Spleen (tissue), 11 donors: Measurements from ENCODE around the gene C6orf132. TPM values are rescaled to one million over a fixed set of nuclear protein-coding genes. Genes with fewer than 3 reads are reported as not detected.

ENCODE experiments used
- DNase-seq: peaks from one replicate; pipeline ENCODE4 v3.0.0-alpha.2; 2020
- H3K27ac ChIP-seq, 8 donors: fragments of 200-600 bp; sonication (generic) in 7 of 8; 1 replicate in 4 of 8; 2 replicates in 4 of 8; pipeline versions ENCODE4 v1.5.0 to v1.8.0; 2016 to 2021; ENCODE audit warnings: inconsistent platforms in 4 of 8, mild to moderate bottlenecking in 4 of 8, moderate library complexity in 1 of 8
- H3K27me3 ChIP-seq, 7 donors: fragments of 200-600 bp; sonication (generic) in 6 of 7; replicated peaks in 1 of 7; 1 replicate in 4 of 7; 2 replicates in 3 of 7; pipeline versions ENCODE4 v1.5.0 to v1.8.0; 2016 to 2021; ENCODE audit warnings: inconsistent platforms in 3 of 7, mild to moderate bottlenecking in 1 of 7
- H3K36me3 ChIP-seq, 6 donors: fragments of 200-600 bp; sonication (generic) in 5 of 6; 1 replicate in 4 of 6; 2 replicates in 2 of 6; pipeline versions ENCODE4 v1.5.0 to v1.8.0; 2016 to 2021; ENCODE audit warnings: inconsistent platforms in 2 of 6
- H3K4me1 ChIP-seq, 6 donors: fragments of 200-600 bp; sonication (generic) in 5 of 6; 1 replicate in 3 of 6; 2 replicates in 3 of 6; pipeline versions ENCODE4 v1.5.0 to v1.8.0; 2016 to 2021; ENCODE audit warnings: inconsistent platforms in 3 of 6
- H3K4me3 ChIP-seq, 8 donors: fragments of 200-600 bp; sonication (generic) in 7 of 8; 1 replicate in 4 of 8; 2 replicates in 4 of 8; pipeline versions ENCODE4 v1.5.0 to v1.8.0; 2016 to 2021; ENCODE audit warnings: inconsistent platforms in 4 of 8, mild to moderate bottlenecking in 4 of 8, moderate library complexity in 2 of 8
- H3K9me3 ChIP-seq, 8 donors: fragments of 200-600 bp; sonication (generic) in 7 of 8; 1 replicate in 4 of 8; 2 replicates in 4 of 8; pipeline versions ENCODE4 v1.5.0 to v1.8.0; 2016 to 2021; ENCODE audit warnings: inconsistent platforms in 4 of 8
- POLR2A ChIP-seq, 3 donors: fragments of 450-650 bp; IDR thresholded peaks; one replicate each; pipeline ENCODE4 v1.5.1; 2017; ENCODE audit warnings: antibody characterized with exemption in 3 of 3, mild to moderate bottlenecking in 1 of 3
- POLR2AphosphoS5 ChIP-seq, 3 donors: sonication (generic); formaldehyde crosslinking; IDR thresholded peaks; one replicate each; pipeline ENCODE4 v1.5.1; 2017; ENCODE audit warnings: antibody characterized with exemption in 3 of 3
- WGBS, 5 donors: extraction: QIAGEN DNeasy Blood & Tissue Kit in 3 of 5; methylation state at CpG; one replicate each; pipeline versions ENCODE4 v1.1.5 to v1.1.7; 2013 to 2018; 5-methylcytosine and 5-hydroxymethylcytosine counted together
- intact Hi-C: fragments of 100-400 bp; cut with DNase I; formaldehyde crosslinking; loops from one replicate; pipeline ENCODE4 v1.15.0; 2023; ENCODE audit warnings: low total_unique reads
- polyA plus RNA-seq, 3 donors: library from polyadenylated mRNA; stranded (reverse); fragments of 200-250 nt; gene quantifications; one replicate each; pipeline ENCODE4 v1.2.1, GENCODE V29; 2013
- total RNA-seq, 7 donors: library from RNA; depleted of rRNA in 3 of 7; stranded (reverse); fragments of >200 nt in 3 of 7; fragmentation: NEBNext Ultra II Directional in 4 of 7; extraction: Animal tissue kit (Norgen Biotek cat#: 25700) in 4 of 7; gene quantifications; one replicate each; pipeline versions ENCODE4 v1.1.0 to v1.2.1, GENCODE V29; 2016 to 2021
- TF ChIP-seq, protein P1 (sequence below), 11 experiments: fragments of 200-600 bp in 7 of 11; fragments of 450-650 bp in 4 of 11; sonication (generic) in 4 of 11; IDR thresholded peaks in 8 of 11; conservative IDR thresholded peaks in 3 of 11; 1 replicate in 7 of 11; 2 replicates in 4 of 11; pipeline versions ENCODE4 v1.4.0 to v1.8.0; 2016 to 2021; ENCODE audit warnings: antibody characterized with exemption in 11 of 11, inconsistent platforms in 4 of 11, mild to moderate bottlenecking in 1 of 11
- donor health status: healthy with polysubstance abuse.
- donor health status: DM: no; HTN: no; CAD: no; lungs with moderate emphysema.
- donor health status: DM: no; HTN: no; CAD: no.
- donor health status: Bipolar disorder and iron deficiency.
- donor health status: healthy.
- donor health status: DM: no; HTN: no; CAD: no.
- donor health status: DM: yes; HTN: yes; CAD: no.

C6orf132 gene
- total and polyA plus RNA-seq, 10 donors, result 0.05 to 0.27 (median 0.13) TPM; not detected in 3

DNA sequence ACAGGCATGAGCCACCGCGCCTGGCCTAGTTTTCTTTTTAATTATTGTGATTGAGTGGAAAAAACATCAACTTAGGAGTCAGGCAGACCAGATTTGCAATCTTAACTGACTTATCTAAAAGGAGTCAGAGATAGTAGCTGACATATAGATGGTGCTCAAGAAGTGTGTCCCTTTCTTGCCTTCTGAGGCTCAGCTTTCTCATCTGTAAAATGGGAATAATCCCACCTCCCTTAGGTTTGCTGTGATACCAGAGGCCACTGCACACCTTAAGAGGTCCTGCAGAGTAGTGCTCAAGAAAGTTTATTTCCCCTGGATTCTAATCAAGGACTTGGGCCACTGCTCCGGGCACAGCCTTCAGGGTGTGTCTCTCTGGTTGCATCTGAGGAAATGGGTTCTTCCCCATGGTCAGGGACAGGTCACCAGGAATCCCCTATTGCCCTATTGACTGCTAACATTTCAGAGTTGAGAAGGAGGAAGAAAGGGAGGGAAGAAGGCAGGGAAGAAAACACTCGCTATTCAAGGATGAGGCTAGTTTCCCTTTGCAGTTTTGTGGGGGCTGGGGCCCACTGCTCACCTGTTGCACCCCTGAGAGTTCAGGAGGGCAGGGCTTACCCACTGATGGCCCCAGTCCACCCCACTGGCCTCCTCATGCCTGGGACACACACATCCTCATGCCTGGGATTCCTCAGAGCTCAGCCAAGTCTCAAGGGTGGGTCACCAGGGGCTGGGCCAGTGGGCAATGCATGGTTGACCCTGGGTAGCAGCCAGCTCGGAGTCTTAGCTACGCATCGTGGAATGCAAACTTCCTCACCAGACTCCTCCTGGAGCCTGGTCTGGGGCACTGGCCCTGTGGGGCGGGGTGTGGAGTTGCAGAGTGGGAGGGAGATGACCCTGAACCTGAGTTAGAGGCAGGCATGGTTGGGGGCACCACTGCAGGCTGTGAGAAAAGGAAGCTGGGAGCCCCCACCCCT, 21.2 kb downstream of the C6orf132 start:
- no peak for DNase-seq
- TF ChIP-seq POLR2A (IDR thresholded peaks at IDR 0.05), result no peak
- no peak for TF ChIP-seq POLR2AphosphoS5 (IDR thresholded peaks at IDR 0.05)
- TF ChIP-seq, protein P1, sequence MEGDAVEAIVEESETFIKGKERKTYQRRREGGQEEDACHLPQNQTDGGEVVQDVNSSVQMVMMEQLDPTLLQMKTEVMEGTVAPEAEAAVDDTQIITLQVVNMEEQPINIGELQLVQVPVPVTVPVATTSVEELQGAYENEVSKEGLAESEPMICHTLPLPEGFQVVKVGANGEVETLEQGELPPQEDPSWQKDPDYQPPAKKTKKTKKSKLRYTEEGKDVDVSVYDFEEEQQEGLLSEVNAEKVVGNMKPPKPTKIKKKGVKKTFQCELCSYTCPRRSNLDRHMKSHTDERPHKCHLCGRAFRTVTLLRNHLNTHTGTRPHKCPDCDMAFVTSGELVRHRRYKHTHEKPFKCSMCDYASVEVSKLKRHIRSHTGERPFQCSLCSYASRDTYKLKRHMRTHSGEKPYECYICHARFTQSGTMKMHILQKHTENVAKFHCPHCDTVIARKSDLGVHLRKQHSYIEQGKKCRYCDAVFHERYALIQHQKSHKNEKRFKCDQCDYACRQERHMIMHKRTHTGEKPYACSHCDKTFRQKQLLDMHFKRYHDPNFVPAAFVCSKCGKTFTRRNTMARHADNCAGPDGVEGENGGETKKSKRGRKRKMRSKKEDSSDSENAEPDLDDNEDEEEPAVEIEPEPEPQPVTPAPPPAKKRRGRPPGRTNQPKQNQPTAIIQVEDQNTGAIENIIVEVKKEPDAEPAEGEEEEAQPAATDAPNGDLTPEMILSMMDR (IDR thresholded peaks at IDR 0.05 in 8 of 11, conservative IDR thresholded peaks at IDR 0.05 in 3 of 11), result no peak
- intact Hi-C loops, result no loop called here
- Histone ChIP-seq H3K27me3 (peaks cover 0 to 6% (median 0%) of the 10 kb centered on the region in 7 donors), H3K9me3 (no peaks in the 10 kb centered on the region), H3K36me3 (no peaks in the 10 kb centered on the region), H3K27ac (no peak overlapping the region), H3K4me1 (no peaks in the 10 kb centered on the region), H3K4me3 (no peak overlapping the region)
- WGBS, 5 donors, result 69 to 82% (median 81%) methylated on average over 8 of the region's 8 CpGs

DNA sequence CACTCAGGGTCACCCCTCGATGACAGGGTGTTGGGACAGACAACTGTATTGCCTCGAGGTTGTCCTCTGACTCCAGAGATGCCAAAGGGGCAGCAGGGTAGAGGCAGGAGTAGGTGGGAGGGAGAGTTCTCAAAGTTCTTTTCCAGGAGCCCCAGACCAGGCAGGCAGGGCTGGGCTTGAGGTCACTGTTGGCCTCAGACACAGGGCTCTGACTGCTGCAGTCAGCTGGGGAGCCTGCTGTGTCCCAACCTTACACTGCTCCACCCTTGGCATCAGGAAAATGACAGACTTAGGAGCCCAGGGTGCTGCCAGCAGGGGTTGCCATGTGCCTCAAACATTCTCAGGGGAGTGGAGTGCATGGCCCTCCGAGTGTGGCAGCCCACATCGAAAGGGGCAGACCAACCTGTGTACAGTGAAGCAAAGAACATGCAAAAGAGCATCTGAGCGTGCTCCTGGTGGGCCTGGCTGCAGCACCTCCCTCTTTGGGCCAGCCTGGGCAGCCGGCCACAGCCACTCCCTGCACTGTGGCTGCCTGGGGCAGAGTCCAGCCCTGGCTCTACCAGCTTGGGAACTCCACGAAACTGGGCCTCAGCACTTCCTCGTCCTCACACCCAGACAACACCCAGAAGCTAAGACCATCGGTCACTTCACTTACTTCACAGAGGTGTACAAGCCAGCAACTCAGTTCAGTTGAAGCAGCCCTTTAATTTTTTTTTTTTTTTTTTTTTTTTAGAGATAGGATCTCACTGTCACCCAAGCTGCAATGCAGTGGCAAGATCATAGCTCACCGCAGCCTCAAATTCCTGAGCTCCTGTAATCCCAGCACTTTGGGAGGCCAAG, 24.0 kb downstream of the C6orf132 start:
- Histone ChIP-seq H3K9me3 (no peaks in the 10 kb centered on the region), H3K27ac (no peak overlapping the region), H3K4me1 (no peaks in the 10 kb centered on the region), H3K36me3 (no peaks in the 10 kb centered on the region), H3K4me3 (no peak overlapping the region), H3K27me3 (peaks cover 0 to 6% (median 0%) of the 10 kb centered on the region in 7 donors)
- DNase-seq, result no peak
- TF ChIP-seq POLR2AphosphoS5 (IDR thresholded peaks at IDR 0.05), result no peak
- 67 to 80% (median 71%) methylated on average over 8 to 10 of the region's 10 CpGs for WGBS, 5 donors
- intact Hi-C loops, result no loop called here

DNA sequence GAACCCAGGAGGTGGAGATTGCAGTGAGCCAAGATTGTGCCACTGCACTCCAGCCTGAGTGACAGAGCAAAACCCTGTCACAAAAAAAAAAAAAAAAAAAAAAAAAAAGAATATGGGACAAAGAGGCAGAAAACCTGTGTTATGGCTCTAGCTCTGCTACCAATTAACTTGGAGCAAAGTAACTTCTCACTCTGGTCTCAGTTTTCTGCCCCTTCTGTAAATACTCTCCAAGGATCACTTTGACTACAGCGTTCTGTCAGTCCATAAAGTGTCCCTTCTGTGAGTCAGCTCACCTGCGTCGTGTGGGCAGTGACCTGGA, 24.6 kb downstream of the C6orf132 start:
- WGBS, 5 donors, result 68 to 92% (median 88%) methylated on average over 3 of the region's 3 CpGs
- H3K9me3 ChIP-seq, result no peaks in the 10 kb centered on the region
- no peaks in the 10 kb centered on the region for H3K4me1 ChIP-seq
- intact Hi-C loops, result no loop called here
- DNase-seq, result no peak
- no peak overlapping the region for H3K4me3 ChIP-seq
- no peak overlapping the region for H3K27ac ChIP-seq
- TF ChIP-seq POLR2A (IDR thresholded peaks at IDR 0.05), result no peak
- TF ChIP-seq, protein P1 (IDR thresholded peaks at IDR 0.05 in 8 of 11, conservative IDR thresholded peaks at IDR 0.05 in 3 of 11), result no peak
- no peaks in the 10 kb centered on the region for H3K36me3 ChIP-seq
- peaks cover 0 to 6% (median 0%) of the 10 kb centered on the region in 7 donors for H3K27me3 ChIP-seq

DNA sequence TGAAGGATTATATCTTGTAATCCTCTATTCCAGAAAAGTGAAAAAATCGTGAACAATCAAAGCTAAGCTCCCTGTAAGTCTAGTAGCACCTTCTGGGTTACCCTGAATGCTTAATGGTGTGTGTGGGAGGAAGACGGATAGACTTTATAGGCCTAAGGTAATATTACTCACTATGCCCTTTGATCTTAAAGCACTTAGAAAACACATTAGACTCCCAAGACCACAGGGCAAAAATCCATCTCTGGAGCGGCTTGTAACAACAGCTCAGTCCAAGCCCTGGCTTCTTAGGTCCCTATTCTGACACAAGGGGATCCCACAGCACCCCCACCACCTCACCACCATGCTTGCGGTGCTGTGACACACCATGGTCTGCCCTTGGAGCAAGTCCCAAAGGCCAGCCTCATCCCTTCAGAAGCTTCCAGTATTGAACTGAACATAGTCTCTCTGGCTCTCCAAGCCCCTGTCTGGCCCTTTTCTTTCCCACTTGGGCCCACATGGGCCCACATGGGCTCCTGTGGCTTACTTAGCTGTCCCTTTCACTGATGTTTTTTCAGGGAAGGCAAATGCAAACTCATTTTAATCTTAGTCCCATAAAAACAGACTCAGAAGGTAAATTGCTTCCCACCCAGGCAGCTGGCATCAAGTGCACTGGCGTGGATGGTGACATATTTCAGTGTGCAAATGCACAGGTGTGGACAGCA, 28.3 kb downstream of the C6orf132 start:
- no peaks in the 10 kb centered on the region for H3K4me1 ChIP-seq
- peaks cover 0 to 9% (median 0%) of the 10 kb centered on the region in 7 donors for H3K27me3 ChIP-seq
- H3K4me3 ChIP-seq, result no peak overlapping the region
- TF ChIP-seq POLR2AphosphoS5 (IDR thresholded peaks at IDR 0.05), result no peak
- no peak for TF ChIP-seq POLR2A (IDR thresholded peaks at IDR 0.05)
- TF ChIP-seq, protein P1 (IDR thresholded peaks at IDR 0.05 in 8 of 11, conservative IDR thresholded peaks at IDR 0.05 in 3 of 11), result no peak
- DNase-seq, result no peak
- no peak overlapping the region for H3K27ac ChIP-seq
- WGBS, 5 donors, result 71 to 88% (median 78%) methylated on average over 4 to 5 of the region's 5 CpGs
- intact Hi-C loops, result no loop called here
- peaks cover 0 to 12% (median 4%) of the 10 kb centered on the region in 8 donors for H3K9me3 ChIP-seq
- no peaks in the 10 kb centered on the region for H3K36me3 ChIP-seq
